ENCODE data around the gene MSANTD1.

MSANTD1 gene

GRCh38 chr4:3304831-3305609 is 56.1 kb downstream of the MSANTD1 start:
- DNase-seq: peak; percentile 13

DNA sequence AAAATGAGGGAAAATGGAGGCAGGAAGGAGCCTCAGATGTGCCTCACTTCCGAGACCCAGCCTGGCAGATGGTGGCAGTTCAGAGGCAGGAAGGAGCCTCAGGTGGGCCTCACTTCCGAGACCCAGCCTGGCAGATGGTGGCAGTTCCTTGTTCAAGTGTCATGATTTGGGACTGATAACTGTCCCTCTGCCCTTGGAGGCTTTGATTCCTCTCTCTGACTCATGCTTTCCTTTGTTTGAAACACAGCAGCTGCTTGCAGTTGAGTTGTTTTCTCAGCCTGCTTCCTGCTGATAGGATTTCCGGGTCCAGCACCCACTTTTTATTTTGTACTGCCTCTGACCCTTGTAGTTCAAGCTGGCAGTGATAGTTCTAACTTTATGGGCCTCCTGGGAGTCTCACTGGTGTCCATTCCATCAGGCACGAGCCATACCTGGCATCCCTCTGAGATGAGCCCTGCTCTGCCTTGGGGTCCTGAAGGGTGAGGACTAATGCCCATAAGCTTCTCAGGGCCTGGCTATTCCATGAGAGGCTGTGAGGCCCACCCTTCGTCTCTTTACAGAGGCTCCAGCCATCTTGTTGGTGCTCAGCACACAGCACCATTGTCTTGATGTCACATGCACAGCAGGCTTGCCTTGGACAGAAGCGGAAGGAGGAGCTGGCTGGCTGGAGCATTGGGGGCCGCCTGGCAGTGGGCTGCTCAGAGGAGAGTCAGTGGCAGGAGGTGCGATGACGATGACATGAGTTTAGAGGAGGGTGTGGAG is 56.8 kb downstream of the MSANTD1 start:
- peak; percentile 15 for DNase-seq
